Activated B cell treated with CpG ODN at 0.5 μM for 24 hours (primary cell): ENCODE data around the gene USH1C. TPM values are rescaled to one million over a fixed set of nuclear protein-coding genes. Genes with fewer than 3 reads are reported as not detected.

Experiments used
- ATAC-seq: fragments of 200-7000 bp; cut with Tn5 transposase; one replicate; pipeline ENCODE4 v1.10.0; 2021; ENCODE audit warnings: low read depth, mild to moderate bottlenecking, moderate library complexity
- CTCF ChIA-PET: fragments of 350-600 bp; sonication (Branson Sonifier 250); formaldehyde crosslinking; loops from one replicate; lab custom pipeline; 2021; ENCODE audit warnings: antibody characterized with exemption; lab: Charles Lee
- POLR2A ChIA-PET: fragments of 350-600 bp; sonication (Branson Sonifier 250); formaldehyde crosslinking; loops from one replicate; lab custom pipeline; 2021; ENCODE audit warnings: antibody characterized with exemption; lab: Charles Lee
- DNase-seq: peaks from one replicate; pipeline ENCODE4 v3.0.0; 2022
- H3K27ac Mint-ChIP-seq: one replicate; pipeline ENCODE4 v1.8.0; 2020; ENCODE audit warnings: mixed read lengths
- H3K27me3 Mint-ChIP-seq: one replicate; pipeline ENCODE4 v1.8.0; 2021; ENCODE audit warnings: mixed read lengths
- H3K36me3 Mint-ChIP-seq: one replicate; pipeline ENCODE4 v1.8.0; 2021; ENCODE audit warnings: low read depth, mixed read lengths
- H3K4me1 Mint-ChIP-seq: one replicate; pipeline ENCODE4 v1.8.0; 2021; ENCODE audit warnings: mixed read lengths
- H3K4me3 Mint-ChIP-seq: one replicate; pipeline ENCODE4 v1.8.0; 2020; ENCODE audit warnings: mild to moderate bottlenecking, mixed read lengths
- H3K9me3 Mint-ChIP-seq: one replicate; pipeline ENCODE4 v1.8.0; 2020; ENCODE audit warnings: mixed read lengths
- intact Hi-C: fragments of 100-400 bp; cut with micrococcal nuclease; formaldehyde crosslinking; loops from one replicate; pipeline ENCODE4 v1.15.1; 2024
- total RNA-seq: library from RNA; stranded (reverse); gene quantifications from 2 replicates; pipeline ENCODE4 v1.2.3, GENCODE V29; 2022
- TF ChIP-seq, protein P1 (sequence below): fragments of 200-600 bp; IDR thresholded peaks from one replicate; pipeline ENCODE4 v1.8.0; 2022; ENCODE audit warnings: antibody characterized with exemption, mild to moderate bottlenecking

USH1C gene
- total RNA-seq, 1 donor from 2014 or later, result not detected

DNA sequence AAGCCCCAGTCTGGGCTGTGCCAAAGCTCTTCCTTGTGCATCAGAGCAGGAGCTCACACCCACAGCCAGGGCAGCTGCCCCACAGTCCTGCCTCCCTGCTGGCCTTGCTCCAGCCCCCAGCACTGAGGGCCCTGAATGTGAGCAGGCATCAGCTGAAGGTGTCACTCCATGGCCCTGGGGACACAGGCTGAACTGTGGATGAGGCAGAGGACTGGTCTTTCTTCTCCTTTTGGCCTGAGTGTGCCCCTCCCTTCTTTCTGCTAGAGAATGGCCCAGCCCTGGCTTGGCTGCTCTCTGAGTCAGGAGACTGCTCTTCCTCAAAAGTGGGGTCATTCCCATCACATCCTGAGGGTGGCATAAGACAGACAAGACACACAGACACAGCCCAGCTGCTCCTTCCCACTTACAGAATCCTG is 19.0 kb upstream of the USH1C start:
- peak; percentile 4 for DNase-seq
- Mint-ChIP-seq H3K27ac (no peak overlapping the region), H3K27me3 (peaks cover 6% of the 10 kb centered on the region), H3K4me1 (no peaks in the 10 kb centered on the region), H3K36me3 (no peaks in the 10 kb centered on the region), H3K9me3 (no peaks in the 10 kb centered on the region), H3K4me3 (no peak overlapping the region)
- ChIA-PET CTCF (no interaction called here), POLR2A (no interaction called here)
- intact Hi-C loops, result no loop called here
- TF ChIP-seq, protein P1, sequence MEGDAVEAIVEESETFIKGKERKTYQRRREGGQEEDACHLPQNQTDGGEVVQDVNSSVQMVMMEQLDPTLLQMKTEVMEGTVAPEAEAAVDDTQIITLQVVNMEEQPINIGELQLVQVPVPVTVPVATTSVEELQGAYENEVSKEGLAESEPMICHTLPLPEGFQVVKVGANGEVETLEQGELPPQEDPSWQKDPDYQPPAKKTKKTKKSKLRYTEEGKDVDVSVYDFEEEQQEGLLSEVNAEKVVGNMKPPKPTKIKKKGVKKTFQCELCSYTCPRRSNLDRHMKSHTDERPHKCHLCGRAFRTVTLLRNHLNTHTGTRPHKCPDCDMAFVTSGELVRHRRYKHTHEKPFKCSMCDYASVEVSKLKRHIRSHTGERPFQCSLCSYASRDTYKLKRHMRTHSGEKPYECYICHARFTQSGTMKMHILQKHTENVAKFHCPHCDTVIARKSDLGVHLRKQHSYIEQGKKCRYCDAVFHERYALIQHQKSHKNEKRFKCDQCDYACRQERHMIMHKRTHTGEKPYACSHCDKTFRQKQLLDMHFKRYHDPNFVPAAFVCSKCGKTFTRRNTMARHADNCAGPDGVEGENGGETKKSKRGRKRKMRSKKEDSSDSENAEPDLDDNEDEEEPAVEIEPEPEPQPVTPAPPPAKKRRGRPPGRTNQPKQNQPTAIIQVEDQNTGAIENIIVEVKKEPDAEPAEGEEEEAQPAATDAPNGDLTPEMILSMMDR, result no peak
- no peak for ATAC-seq

DNA sequence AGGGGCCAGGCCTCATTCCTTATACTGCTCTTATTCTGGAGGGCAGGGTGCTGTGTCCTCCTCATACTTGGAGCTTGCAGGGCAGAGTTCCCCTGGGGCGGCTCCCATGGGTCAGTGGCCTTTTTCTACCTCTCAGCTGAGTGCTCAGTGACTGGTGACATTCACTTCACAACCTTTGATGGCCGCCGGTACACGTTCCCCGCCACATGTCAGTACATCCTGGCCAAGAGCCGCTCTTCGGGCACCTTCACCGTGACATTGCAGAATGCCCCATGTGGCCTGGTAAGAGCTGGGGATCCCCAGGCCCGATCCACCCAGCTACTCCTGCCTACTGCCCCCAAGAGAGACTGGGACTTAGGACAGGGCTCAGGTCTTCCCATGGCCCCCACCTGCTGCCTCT is 17.3 kb upstream of the USH1C start:
- no peak for DNase-seq
- H3K27me3 Mint-ChIP-seq, result peaks cover 6% of the 10 kb centered on the region
- CTCF ChIA-PET, result no interaction called here

DNA sequence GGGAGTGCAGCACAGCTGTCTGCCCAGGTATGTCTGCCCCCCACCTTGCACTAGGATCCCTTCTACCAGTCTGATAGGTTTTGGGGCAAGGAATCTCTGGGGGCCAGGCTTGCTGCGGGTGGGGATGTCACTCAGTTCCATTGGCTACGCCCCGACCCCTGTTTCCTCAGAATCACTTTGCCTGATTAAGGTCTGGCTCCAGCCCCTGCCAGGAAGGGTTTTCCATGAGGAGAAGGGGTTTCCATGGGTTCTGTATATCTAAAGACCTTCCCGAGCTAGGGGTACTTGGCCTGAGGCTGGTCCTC is 16.8 kb upstream of the USH1C start:
- Mint-ChIP-seq H3K36me3 (no peaks in the 10 kb centered on the region), H3K9me3 (no peaks in the 10 kb centered on the region), H3K27me3 (peaks cover 6% of the 10 kb centered on the region), H3K4me3 (no peak overlapping the region), H3K27ac (no peak overlapping the region), H3K4me1 (no peaks in the 10 kb centered on the region)
- TF ChIP-seq, protein P1, result no peak
- CTCF ChIA-PET, result no interaction called here
- POLR2A ChIA-PET, result no interaction called here
- no peak for ATAC-seq
- DNase-seq, result no peak
- intact Hi-C loops, result no loop called here

More for the DNA sequence above, 17.3 kb upstream of the USH1C start:
- no peak overlapping the region for H3K27ac Mint-ChIP-seq
- TF ChIP-seq, protein P1, result no peak
- no peak for ATAC-seq
- H3K4me1 Mint-ChIP-seq, result no peaks in the 10 kb centered on the region
- intact Hi-C loops, result no loop called here
- H3K4me3 Mint-ChIP-seq, result no peak overlapping the region
- no peaks in the 10 kb centered on the region for H3K36me3 Mint-ChIP-seq
- H3K9me3 Mint-ChIP-seq, result no peaks in the 10 kb centered on the region
- POLR2A ChIA-PET, result no interaction called here

DNA sequence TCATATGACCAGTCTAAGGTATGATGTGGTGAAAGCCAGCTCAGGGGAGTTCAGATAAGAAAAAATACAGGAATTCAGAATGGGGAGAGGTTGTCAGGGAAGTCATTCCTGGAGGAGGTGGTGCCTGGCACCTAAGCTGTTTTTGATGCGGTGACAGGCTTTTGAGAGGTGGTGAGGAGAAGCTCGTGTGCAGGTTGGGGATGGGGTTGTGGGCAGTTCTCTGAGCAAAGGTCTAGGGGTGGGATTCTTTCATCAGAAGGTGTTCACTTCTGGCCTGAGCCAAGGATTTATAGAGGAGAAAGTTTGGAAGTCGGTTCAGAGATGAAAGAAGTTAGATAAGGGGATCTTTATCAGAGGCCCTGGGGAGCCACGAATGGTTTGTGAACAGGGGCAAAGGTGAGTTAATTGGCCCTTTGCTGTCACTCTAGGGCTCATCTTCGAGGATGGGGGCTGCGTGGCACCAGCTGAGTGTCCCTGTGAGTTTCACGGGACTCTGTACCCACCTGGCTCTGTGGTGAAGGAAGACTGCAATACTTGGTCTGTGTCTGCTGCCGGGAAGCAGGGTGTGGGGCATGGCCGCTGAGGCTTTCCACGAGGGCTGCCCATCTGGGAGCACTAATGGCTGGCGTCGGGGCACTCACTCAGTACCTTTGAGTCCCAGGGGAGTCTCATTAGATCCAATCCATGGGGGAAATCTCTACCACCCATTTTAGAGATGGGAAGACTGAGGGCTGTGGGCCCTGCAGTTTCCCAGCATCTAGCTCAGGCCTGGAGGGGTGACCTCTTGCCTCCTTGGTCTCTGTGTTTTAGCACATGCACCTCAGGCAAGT is 16.3 kb upstream of the USH1C start:
- no peaks in the 10 kb centered on the region for H3K36me3 Mint-ChIP-seq
- ChIA-PET CTCF (no interaction called here), POLR2A (no interaction called here)
- peaks cover 6% of the 10 kb centered on the region for H3K27me3 Mint-ChIP-seq
- ATAC-seq, result no peak
- intact Hi-C loops, result no loop called here
- no peaks in the 10 kb centered on the region for H3K9me3 Mint-ChIP-seq
- no peaks in the 10 kb centered on the region for H3K4me1 Mint-ChIP-seq
- H3K4me3 Mint-ChIP-seq, result no peak overlapping the region
- no peak for DNase-seq
- TF ChIP-seq, protein P1, result no peak
- H3K27ac Mint-ChIP-seq, result no peak overlapping the region

DNA sequence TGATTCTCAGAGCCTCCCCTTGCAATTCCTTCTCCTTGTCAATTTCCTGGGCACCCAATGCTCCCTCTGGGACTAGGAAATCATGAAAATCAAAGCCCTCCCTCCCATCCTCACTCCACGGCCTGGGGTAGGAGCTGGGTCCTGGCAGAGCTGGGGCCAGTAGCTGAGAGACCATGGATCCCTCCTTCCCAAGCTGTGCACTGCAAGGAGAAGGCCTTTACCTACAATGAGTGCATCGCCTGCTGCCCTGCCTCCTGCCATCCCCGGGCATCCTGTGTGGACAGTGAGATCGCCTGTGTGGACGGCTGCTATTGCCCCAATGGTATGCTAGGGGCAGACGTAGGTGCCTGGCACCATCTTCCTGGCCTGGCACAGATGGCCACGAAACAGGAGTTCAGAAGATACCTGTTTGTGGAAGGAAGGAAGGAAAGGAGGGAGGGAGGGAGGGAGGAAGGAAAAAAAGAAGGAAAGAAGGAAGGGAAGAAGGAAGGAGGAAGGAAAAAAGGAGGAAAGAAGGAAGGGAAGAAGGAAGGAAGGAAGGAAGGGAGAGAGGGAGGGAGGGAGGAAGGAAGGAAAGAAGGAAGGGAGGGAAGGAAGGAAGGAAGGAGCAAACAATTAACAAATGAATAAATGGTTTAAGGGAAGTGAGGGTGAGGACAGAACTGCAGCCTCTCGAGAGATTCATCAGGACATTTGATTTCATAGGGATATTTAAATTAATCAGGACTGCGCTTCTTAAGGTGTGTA is 15.3 kb upstream of the USH1C start:
- ATAC-seq, result no peak
- POLR2A ChIA-PET, result no interaction called here
- peak; percentile 3 for DNase-seq
- Mint-ChIP-seq H3K27me3 (peaks cover 8% of the 10 kb centered on the region), H3K9me3 (no peaks in the 10 kb centered on the region), H3K36me3 (no peaks in the 10 kb centered on the region), H3K4me1 (no peaks in the 10 kb centered on the region), H3K27ac (no peak overlapping the region), H3K4me3 (no peak overlapping the region)
- CTCF ChIA-PET, result no interaction called here
- intact Hi-C loops, result no loop called here
- TF ChIP-seq, protein P1, result no peak
